Measurements from ENCODE around the gene HHIPL1.

DNA sequence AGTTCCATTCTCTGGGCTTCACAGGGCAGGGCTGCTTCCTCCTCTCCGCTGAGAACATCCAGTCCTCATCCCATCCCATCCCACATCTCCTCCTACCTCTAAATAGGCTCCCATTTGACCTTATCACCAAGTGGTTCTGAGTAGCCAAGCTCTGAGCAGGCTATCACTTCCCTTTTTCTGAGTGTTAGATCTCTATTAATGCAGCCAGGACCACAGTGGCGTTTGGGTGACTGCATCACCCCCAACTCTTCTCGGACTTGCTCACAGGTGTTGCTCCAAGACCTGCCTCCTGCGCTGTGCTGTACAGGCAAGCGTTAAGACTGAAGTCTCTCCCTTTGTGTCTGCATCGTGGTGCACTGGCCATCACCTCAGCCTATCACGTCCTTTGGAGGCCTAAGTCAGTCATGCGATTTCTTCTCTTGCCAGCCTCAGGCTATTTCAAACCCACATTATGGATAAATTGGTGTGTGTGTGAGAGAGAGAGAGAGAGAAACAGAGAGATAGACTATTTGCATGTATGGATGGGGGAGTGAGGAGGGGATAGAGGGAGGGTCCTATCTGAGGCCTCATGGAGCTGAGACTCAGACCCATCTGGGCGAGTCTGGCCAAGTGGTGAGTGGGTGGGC lies 12.4 kb upstream of the HHIPL1 start:
- TF ChIP-seq EZH2 (IDR thresholded peaks at IDR 0.05; ENCODE audit: borderline replicate concordance, low read depth, low read length, severe bottlenecking) (no peak), CTCF (IDR thresholded peaks at IDR 0.05; ENCODE audit: borderline replicate concordance, extremely low read depth, low read length, poor library complexity, severe bottlenecking) (no peak)
